Heart right ventricle (tissue), 16 donors: ENCODE results near the gene DNAH10. TPM values are rescaled to one million over a fixed set of nuclear protein-coding genes. Genes with fewer than 3 reads are reported as not detected.

Source experiments
- ATAC-seq, 8 donors: fragments of 200-7000 bp; cut with Tn5 transposase; one replicate each; pipeline ENCODE4 v1.9.1; 2020; ENCODE audit warnings: mild to moderate bottlenecking in 8 of 8, moderate library complexity in 8 of 8, moderate number of reproducible peaks in 1 of 8
- DNase-seq, 2 donors: peaks; one replicate each; pipeline ENCODE4 v3.0.0-alpha.2; 2020
- H3K27ac ChIP-seq, 10 donors: fragments of 200-600 bp; sonication (generic) in 2 of 10; one replicate each; pipeline versions ENCODE4 v1.5.0 to v1.8.0; 2020 to 2022; ENCODE audit warnings: mild to moderate bottlenecking in 3 of 10
- H3K27me3 ChIP-seq, 7 donors: fragments of 200-600 bp; one replicate each; pipeline ENCODE4 v1.8.0; 2021 to 2022; ENCODE audit warnings: mild to moderate bottlenecking in 2 of 7
- H3K36me3 ChIP-seq, 9 donors: fragments of 200-600 bp; sonication (generic) in 1 of 9; one replicate each; pipeline versions ENCODE4 v1.5.0 to v1.8.0; 2020 to 2022; ENCODE audit warnings: mild to moderate bottlenecking in 2 of 9
- H3K4me1 ChIP-seq, 9 donors: fragments of 200-600 bp; sonication (generic) in 1 of 9; one replicate each; pipeline versions ENCODE4 v1.5.0 to v1.8.0; 2020 to 2022; ENCODE audit warnings: mild to moderate bottlenecking in 4 of 9
- H3K4me3 ChIP-seq, 10 donors: fragments of 200-600 bp; sonication (generic) in 2 of 10; one replicate each; pipeline versions ENCODE4 v1.5.0 to v1.8.0; 2020 to 2022; ENCODE audit warnings: mild to moderate bottlenecking in 7 of 10, moderate library complexity in 2 of 10
- H3K9me3 ChIP-seq, 11 donors: fragments of 200-600 bp in 10 of 11; sonication (generic) in 2 of 11; one replicate each; pipeline versions ENCODE4 v1.5.0 to v1.8.0; 2013 to 2022; ENCODE audit warnings: mild to moderate bottlenecking in 2 of 11, control low read depth in 1 of 11, moderate library complexity in 1 of 11
- WGBS, 2 donors: extraction: QIAGEN DNeasy Blood & Tissue Kit; methylation state at CpG; one replicate each; pipeline ENCODE4 v1.1.7; 2013; ENCODE audit warnings: inconsistent platforms in 1 of 2; 5-methylcytosine and 5-hydroxymethylcytosine counted together
- intact Hi-C, 10 donors: fragments of 100-400 bp; cut with DNase I; formaldehyde crosslinking; loops; one replicate each; pipeline versions ENCODE4 v1.11.1 to v1.14.2; 2022
- polyA plus RNA-seq, 2 donors: library from polyadenylated mRNA; stranded (reverse); fragments of 200-250 nt; gene quantifications; one replicate each; pipeline ENCODE4 v1.2.3, GENCODE V29; 2013
- total RNA-seq, 10 donors: library from RNA; stranded (reverse); fragmentation: NEBNext Ultra II Directional in 3 of 10; extraction: Animal tissue kit (Norgen Biotek cat#: 25700) in 3 of 10; gene quantifications; one replicate each; pipeline versions ENCODE4 v1.2.1 to v1.2.4, GENCODE V29; 2021 to 2023
- TF ChIP-seq, protein P1 (sequence below), 9 donors: fragments of 200-600 bp; sonication (generic) in 2 of 9; IDR thresholded peaks; one replicate each; pipeline versions ENCODE4 v1.5.0 to v1.8.0; 2021 to 2022; ENCODE audit warnings: antibody characterized with exemption in 9 of 9, mild to moderate bottlenecking in 5 of 9, moderate library complexity in 1 of 9
- donor health status: Arrhythmogenic right ventricular cardiomyopathy.
- donor health status: ischemic (EF 13 %, LVEDD 7.1; RV severe dilation, severe dysfunction).
- donor health status: healthy with polysubstance abuse.
- donor health status: DM: no; HTN: yes; CAD: no.
- donor health status: DM: no; HTN: no; CAD: no.
- donor health status: ischemic (EF 25% LVEDD 6.9; RV normal size, moderate dysfunction).
- donor health status: ischemic (EF 25% LVEDD 5.7; RV mildly dilated, moderate dysfunction).
- donor health status: healthy.
- donor health status: DM: yes; HTN: yes; CAD: no.
- donor health status: Ischemic cardiomyopathy.
- donor health status: ischemic (EF 35%, LVEDD 5.7; RV mildly dilated, moderate dysfunction).
- donor health status: nonischemic (EF 11% LVEDD 7.7; RV severe dilation, severe dysfunction).
- donor health status: DM: yes; HTN: yes; CAD: no.
- donor health status: PGD.
- donor health status: ischemic (EF 29% LVEDD 5.4; RV normal size, mild dysfunction).
- donor health status: nonischemic (EF 23%, LVEDD 6.1; RV moderate dilation, normal function).

The DNAH10 gene
- total and polyA plus RNA-seq, 12 donors: 0.05 to 0.60 (median 0.09) TPM; not detected in 3

DNA sequence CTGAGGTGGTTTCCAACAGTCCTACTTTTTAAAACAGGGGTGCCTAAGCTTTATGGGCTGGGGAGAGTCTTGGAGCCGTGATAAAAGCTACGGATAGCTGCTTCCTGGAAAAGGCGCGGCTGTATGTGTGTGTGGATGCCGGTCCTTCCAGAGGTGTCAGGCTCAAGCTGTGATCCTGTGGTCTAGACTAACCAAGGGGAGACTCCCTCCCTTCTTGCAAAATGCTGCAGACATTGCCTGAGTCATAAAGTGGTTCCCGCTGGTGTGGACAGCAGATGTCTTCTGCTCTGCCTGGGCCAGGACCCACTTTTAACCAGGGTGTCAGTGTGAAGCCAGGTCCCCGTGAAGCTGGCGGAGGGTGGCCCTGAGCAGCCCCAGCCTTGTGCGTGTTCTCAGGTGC lies 172.7 kb downstream of the DNAH10 start:
- H3K36me3 ChIP-seq: peaks cover 0 to 48% (median 11%) of the 10 kb centered on the region in 9 donors
- TF ChIP-seq, protein P1, sequence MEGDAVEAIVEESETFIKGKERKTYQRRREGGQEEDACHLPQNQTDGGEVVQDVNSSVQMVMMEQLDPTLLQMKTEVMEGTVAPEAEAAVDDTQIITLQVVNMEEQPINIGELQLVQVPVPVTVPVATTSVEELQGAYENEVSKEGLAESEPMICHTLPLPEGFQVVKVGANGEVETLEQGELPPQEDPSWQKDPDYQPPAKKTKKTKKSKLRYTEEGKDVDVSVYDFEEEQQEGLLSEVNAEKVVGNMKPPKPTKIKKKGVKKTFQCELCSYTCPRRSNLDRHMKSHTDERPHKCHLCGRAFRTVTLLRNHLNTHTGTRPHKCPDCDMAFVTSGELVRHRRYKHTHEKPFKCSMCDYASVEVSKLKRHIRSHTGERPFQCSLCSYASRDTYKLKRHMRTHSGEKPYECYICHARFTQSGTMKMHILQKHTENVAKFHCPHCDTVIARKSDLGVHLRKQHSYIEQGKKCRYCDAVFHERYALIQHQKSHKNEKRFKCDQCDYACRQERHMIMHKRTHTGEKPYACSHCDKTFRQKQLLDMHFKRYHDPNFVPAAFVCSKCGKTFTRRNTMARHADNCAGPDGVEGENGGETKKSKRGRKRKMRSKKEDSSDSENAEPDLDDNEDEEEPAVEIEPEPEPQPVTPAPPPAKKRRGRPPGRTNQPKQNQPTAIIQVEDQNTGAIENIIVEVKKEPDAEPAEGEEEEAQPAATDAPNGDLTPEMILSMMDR (IDR thresholded peaks at IDR 0.05): no peak
- H3K27me3 ChIP-seq: peaks cover 0 to 2% (median 0%) of the 10 kb centered on the region in 7 donors
- ATAC-seq (no peak), DNase-seq (no peak)
- WGBS, 2 donors: 76 to 81% methylated on average over 9 of the region's 9 CpGs
- peaks cover 0 to 8% (median 0%) of the 10 kb centered on the region in 9 donors for H3K4me1 ChIP-seq
- intact Hi-C loops: no loop called here
- H3K4me3 ChIP-seq: no peak overlapping the region
- H3K9me3 ChIP-seq: no peaks in the 10 kb centered on the region
- no peak overlapping the region for H3K27ac ChIP-seq

DNA sequence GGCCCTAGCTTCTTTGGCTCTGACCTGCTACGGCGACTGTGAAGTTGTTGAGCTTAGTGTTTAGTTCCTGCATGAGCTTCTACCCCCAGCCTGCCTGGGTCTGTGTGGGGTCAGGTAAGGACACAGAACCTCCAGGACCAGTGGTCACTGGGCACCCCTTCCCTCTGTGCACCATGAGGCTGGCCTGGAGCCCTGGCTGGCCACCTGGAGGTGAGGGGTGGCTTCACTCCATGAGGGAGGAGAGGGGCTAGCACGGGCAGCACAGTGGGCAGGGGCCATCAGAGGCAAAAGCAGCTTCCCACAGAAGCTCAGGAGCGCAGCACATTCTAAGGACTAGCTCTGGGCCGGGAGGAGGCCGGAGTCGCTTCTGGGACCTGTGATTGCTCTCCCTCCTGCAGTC lies 173.9 kb downstream of the DNAH10 start:
- H3K36me3 ChIP-seq: peaks cover 0 to 60% (median 12%) of the 10 kb centered on the region in 9 donors
- no peak overlapping the region for H3K4me3 ChIP-seq
- no peaks in the 10 kb centered on the region for H3K9me3 ChIP-seq
- no peak for DNase-seq
- WGBS, 2 donors: 93 to 96% methylated on average over 7 of the region's 7 CpGs
- no peaks in the 10 kb centered on the region for H3K27me3 ChIP-seq
- peaks cover 0 to 8% (median 0%) of the 10 kb centered on the region in 9 donors for H3K4me1 ChIP-seq
- H3K27ac ChIP-seq: no peak overlapping the region
- peak in 1 of 8 donors; percentile 27 for ATAC-seq
- TF ChIP-seq, protein P1 (IDR thresholded peaks at IDR 0.05): no peak
- intact Hi-C loops: no loop called here

DNA sequence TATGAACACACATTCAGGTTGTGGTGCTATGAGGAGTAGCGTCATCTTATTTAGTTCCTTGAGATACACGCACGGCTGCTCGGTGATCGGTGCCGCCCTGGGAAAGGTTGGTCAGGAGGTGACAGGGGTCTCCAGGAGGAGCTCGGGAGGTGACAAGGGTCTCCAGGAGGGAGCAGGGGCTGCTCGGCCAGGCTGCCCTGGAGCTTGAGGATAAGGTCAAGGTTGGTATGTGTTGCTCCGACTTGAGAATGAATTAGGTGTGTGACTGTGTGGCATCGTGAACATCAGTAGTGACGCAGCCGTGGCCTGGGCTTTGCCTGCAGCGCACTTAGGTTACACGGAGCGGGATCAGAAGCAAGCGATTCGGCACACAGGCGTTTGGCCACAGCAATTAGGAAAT lies 174.4 kb downstream of the DNAH10 start:
- Histone ChIP-seq H3K36me3 (peaks cover 0 to 65% (median 17%) of the 10 kb centered on the region in 9 donors), H3K27me3 (no peaks in the 10 kb centered on the region), H3K9me3 (peaks cover 0 to 1% (median 0%) of the 10 kb centered on the region in 11 donors), H3K4me1 (peaks cover 0 to 8% (median 0%) of the 10 kb centered on the region in 9 donors), H3K27ac (no peak overlapping the region), H3K4me3 (no peak overlapping the region)
- no peak for ATAC-seq
- no peak for DNase-seq
- WGBS, 2 donors: 95 to 97% methylated on average over 18 of the region's 18 CpGs
- intact Hi-C loops: no loop called here
- TF ChIP-seq, protein P1 (IDR thresholded peaks at IDR 0.05): no peak

DNA sequence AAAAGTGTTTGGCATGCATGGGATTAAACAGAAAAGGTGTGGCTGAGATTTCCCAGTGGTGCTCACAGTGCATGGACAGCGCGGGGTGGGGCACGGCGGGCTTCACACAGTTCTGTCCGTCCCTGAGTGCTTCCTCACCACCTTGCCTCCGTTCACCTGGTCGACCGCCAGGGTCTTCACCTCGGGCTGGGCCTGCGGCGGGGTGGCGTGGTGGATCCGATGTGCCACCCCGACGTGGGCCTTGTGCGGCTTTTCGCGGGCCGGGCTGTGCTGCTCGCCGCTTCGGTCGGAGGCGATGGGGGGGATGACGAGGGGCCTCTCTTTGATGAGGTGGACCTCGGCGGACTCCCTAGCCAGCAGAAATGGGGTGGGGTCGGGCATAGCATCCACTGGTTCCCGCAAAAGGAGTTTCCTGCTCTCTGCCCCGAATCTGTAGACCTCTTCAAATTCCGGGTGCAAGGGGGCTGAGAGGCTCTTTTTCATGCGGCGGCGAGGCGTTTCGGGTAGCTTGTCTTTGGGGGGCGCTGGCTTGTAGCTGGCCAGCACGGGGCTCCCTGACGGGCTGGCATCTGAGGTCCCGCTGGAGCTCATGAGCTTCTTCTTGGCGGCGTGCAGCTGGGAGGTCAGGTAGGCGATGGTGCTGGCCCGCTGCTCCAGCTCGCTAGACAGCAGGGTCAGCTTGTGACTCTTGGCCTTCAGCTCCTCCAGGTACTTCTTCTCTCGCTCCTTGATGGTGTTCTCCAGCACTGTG lies 175.0 kb downstream of the DNAH10 start:
- H3K4me1 ChIP-seq: peaks cover 0 to 8% (median 0%) of the 10 kb centered on the region in 9 donors
- TF ChIP-seq, protein P1 (IDR thresholded peaks at IDR 0.05): no peak
- WGBS, 2 donors: 96% methylated on average over 46 of the region's 46 CpGs
- ATAC-seq (no peak), DNase-seq (no peak)
- H3K27ac ChIP-seq: peak overlapping the region in 1 of 10 donors; percentile 58
- no peaks in the 10 kb centered on the region for H3K27me3 ChIP-seq
- no peak overlapping the region for H3K4me3 ChIP-seq
- peaks cover 0 to 8% (median 0%) of the 10 kb centered on the region in 11 donors for H3K9me3 ChIP-seq
- peaks cover 3 to 71% (median 24%) of the 10 kb centered on the region in 9 donors for H3K36me3 ChIP-seq
- intact Hi-C loops: no loop called here
